Measurements from ENCODE around the gene COL18A1.

The COL18A1 gene

DNA sequence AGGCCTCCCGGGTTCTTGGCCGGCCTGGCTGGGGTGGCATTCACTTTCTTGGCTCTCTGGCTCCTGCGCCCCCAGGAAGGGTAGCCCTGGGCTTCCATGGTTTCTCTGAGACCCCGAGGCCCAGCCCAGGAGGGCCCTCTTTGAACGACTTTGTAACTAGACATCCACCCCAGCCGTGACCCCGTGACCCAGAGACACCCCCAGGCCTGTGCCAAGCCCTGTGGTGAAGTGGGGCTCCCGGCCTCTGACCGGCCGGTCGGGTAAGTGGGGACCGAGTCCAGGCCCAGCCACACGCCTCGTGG lies 64.0 kb downstream of the COL18A1 start:
- DNase-seq (ENCODE audit: low read depth), result no peak

DNA sequence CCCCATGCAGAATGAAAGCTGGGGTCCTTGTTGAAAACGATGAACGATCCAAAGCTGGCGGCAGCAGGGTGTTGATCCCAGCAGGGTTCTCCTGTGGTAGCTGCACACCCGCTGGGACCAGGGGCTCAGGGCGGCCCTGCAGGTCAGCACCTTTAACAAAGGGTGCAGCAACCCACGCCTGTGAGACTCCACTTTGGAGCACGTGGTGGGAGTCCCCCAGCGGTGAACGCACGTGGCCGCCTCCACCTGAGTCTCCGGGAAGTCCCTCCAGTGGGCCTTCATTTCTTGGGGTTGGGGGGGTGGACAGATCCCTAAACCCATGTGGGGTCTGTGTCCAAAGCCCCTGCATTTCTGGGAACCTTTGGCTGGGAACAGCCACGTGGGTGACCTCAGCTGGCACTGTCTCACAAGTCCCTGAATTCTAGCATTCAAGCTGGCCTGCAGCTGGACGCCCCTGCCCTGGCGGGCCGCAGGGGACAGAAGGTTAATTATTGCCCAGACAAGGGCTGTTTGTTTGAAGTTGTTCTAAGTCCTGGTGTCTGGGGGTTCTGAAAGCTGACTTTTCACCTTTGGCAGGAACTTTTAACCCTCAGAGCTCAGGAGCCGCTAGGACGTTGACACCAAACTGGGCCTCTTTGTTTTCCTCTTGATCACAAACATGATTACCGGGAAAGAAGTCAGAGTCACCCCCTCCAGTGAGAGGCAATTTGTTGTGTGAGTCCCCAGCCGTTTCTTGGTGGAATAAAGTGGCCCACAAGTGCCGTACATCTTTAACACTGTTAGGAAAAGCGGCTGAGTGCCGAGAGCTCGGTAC lies 64.5 kb downstream of the COL18A1 start:
- no peak for DNase-seq (ENCODE audit: low read depth)

DNA sequence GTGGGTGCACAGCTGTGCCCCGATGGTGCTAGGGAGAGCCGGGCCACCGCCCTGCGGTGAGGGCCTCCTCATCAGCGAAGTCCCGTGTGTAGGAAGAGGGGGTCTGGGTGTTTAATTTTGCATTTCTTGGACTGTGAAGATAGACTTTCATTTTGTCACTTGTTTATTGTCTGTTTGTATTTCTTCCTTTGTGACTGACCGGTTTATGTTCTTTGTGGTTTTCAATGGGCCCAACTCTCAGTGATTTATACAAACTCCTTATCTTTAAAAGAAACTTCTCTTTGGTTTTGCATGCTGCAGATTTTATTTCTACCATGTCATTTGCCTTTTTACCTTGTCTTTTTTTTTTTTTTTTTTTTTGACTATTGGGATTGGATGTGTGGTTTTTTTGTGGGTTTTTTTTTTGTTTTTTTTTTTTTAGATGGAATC lies 65.1 kb downstream of the COL18A1 start:
- DNase-seq (ENCODE audit: low read depth), result no peak

DNA sequence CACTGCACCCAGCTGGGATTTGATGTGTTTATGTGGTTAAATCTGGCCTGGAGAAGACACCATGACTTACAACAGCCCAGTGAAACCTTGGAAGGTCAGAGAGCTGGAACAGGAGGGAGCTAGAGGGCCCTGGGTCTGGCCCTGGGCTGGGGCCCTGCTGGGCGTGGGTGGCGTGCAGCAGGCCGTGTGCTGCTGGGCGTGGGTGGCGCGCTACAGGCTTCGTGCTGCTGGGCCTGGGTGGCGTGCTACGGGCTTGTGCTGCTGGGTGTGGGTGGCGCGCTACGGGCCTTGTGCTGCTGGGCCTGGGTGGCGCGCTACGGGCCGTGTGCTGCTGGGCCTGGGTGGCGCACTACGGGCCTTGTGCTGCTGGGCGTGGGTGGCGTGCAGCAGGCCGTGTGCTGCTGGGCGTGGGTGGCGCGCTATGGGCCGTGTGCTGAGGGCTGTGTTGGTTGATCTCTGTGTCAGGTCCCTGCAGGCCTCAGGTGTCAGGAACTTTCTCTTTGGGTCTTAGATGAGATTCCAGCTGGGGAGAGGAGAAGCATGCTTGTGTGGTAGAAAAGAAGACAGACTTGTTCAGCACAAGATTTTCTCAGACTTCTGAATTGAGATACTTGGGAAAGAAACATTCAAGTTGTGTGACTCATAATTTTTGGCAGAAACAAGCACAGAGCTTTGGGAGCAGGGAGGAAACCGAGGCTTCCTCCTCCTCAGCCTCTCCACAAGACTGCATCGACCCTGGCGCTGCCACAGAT lies 66.0 kb downstream of the COL18A1 start:
- DNase-seq (ENCODE audit: low read depth), result peak; percentile 65

DNA sequence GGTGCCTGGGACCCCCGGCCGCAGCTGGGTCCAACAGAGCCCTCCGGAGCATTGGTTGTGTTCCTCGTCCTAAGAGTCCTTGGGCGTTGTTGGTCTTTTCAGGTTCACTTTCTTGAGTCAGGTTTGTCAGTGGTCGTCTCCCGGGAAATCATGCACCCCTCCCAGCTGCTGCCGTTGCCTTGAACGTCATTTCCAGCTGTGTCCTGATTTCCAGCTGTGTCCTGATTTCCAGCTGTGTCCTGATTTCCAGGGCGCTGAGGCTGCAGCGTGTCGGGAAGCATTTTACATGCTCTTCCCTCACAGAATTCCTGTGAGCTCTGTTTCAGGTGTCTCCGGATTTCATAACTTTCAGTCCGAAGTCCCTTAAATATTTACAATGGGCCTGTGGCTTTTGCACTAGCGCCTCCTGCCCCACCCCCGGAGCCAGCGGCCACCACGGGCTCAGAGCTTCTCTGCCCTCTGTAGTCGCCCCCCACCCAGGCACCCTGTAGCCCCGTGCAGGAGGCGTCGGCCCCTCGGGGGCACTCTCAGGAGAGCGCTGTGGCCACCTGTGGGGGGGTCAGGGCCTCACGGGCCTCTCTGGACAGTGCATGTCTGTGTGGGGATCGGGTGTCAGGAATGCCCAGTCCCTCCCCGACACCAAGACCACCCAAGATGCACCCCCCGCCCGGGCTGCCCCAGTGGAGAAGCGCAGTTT lies 66.7 kb downstream of the COL18A1 start:
- DNase-seq (ENCODE audit: low read depth), result no peak

DNA sequence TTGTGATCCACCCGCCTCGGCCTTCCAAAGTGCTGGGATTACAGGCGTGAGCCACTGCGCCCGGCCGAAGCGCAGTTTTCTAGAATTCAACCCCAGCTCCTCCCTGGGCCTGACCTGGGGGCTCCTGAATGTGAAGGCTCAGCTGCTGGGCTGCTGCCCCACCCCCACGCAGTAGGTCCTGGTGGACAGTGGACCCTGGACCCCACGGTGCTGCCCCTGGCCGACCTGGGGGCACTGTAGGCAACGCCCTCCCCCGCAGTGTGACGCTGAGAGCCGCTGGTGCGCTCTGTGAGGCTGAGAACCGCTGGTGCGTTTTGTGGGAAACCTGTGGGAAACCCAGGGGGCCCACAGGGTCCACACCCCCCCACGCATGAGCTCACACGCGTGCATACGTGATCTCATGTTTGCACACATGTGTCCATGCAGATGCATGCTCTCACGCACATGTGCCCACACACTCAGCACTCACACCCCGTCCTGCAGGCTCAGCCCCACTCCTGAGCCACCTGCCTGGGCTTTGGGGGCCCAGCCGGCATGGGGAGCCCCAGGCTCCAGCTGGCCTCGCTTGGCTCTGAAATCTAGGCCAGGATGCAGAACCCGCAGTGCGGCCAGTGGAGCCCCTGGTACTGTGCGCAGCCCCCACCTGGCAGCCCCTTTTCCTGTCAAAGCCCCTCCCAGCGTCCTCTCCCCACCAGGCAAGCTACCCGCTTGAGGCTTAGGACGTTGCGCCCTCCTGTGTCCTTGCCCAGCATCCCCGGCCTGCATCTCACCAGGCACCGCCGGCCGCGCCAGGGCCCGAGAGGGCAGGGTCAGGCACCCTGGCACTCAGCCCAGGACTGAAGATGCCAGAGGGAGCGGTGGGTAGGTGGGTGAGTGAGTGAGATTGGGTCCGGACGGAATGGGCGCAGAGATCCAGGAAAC lies 67.7 kb downstream of the COL18A1 start:
- no peak for DNase-seq (ENCODE audit: low read depth)

DNA sequence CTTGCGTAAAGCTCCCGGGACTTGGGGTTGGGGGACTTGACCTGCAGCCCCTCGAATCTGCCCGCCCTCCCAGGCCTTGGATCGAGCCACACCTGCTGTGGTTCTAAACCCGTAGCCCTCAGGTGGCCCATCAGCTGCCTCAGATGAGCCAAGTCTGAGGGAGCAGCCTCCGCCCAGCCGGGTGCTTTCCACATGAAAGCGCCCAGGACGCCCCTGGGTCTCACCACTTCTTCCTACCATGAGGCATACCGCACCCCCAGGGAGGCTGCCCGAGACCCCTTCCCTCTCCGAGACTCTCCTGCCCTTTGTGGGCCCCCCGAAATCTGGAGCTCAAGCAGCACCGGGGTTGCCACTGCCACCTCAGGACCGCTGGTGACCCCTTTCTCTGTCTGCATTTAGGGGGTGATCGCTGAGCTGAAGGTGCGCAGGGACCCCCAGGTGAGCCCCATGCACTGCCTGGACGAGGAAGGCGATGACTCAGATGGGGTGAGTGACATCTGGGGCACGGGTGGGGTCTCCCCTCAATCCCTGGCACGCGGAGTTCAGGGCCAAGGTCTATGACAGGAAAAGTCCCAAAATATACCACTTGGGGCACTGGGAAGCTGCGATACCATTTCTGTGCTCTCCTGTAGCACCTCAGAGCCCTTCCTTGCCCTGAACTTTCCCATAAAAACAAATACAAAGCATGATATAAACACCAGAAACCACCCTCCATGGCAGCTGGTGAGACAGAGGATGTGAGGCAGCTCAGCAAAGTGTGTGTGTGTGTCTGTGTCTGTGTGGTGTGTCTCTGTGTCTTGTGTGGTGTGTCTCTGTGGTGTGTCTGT lies 68.7 kb downstream of the COL18A1 start:
- no peak for DNase-seq (ENCODE audit: low read depth)

DNA sequence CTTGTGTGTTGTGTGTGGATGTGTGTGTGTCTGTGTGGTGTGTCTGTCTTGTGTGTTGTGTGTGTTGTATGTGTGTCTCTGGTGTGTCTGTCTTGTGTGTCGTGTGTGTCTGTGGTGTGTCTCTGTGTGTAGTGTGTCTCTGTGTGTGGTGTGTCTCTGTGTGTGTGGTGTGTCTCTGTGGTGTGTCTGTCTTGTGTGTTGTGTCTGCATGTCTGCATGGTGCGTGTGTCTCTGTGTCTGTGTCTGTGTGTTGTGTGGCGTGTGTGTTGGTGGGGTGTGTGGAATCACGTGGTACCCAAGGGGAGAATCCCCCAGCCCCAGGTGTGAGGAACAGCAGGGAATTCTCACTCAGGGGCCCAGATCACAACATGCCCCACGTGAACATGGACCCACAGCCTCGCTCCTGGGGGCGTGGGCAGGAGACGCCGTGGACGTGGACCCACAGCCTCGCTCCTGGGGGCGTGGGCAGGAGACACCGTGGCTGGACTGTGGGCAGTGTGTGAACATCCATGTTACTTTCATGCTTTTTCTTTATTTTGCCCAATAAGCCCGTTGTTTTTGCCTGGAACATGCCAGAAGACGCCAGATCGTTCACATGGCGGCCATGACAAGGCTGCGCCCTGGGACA lies 69.5 kb downstream of the COL18A1 start:
- no peak for DNase-seq (ENCODE audit: low read depth)

DNA sequence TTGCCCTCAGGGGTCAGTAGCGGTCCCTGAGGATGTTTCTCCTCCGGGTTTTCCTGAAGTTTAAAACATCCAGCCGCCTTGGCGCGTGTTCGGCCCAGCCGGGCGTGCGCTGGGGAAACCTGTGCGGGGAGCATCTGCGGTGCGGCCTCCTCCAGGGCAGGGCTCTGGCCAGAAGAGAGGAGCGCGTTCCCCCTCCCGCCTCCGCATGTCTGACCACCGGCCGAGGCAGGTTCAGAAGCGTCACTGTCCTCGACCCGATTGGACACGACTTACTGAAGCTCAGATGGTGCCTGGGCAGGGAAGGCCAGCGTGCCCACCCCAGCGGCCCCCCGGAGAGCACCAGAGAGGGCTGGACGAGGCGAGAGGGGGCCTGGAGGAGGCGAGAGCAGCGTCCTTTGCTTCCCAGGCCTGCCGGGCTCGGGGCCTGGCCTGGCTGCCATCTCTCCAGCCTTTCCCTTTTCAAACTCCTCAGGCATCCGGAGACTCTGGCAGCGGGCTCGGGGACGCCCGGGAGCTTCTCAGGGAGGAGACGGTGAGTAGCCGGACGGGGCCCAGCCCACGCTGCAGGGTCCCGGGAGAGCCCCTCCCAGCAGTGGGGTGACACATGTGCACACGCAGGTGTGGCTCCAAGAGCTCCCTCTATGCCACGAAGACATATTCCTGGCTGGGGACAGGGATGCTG lies 70.2 kb downstream of the COL18A1 start:
- no peak for DNase-seq (ENCODE audit: low read depth)

DNA sequence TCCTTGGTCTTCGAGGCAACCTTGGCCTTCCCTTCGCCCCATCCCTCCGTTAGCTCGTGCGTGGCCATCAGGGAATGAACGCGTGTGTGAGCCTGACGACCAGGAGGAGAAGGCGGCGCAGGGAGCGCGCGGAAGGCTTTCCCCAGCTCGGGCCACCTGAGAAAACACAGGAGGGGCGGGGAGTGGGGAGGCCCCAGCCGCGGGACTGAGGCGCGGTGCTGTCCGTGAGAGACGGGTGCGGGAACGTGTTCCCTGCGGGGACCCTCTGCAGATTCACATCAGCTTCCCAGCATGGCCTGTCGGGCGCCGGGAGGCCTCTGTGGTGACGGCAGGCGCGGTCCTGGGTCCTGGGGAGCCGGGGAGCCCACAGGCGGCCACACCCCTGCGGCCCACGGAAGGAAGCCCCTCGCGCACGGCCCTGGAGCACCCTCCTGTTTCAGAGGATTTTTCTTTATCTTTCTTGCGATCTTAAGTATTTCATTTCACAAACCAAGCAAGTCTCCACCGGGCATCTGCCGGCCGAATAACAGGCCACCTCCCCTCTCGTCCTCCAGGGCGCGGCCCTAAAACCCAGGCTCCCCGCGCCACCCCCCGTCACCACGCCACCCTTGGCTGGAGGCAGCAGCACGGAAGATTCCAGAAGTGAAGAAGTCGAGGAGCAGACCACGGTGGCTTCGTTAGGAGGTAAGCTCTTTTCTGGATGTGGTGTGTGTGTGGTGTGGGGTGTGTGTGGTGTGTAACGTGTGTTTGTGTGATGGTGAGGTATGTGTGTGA lies 71.0 kb downstream of the COL18A1 start:
- no peak for DNase-seq (ENCODE audit: low read depth)

DNA sequence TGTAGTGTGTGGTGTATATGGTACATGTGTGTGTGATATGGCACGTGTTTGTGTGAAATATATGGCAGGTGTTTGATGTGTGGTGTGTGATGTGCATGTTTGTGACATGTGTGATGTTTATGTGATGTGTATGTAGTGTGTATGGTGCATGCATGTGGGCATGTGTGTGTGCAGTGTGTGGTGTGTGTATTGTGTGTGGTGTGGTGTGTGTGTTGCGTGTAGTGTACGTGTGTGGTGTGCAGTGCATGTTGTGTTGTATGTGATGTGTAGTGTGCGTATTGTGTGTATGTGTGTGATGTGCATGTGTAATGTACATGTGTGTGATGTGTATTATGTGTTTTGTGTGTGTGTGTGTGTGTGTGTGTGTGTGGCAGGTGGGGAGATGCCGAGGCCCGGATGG lies 71.6 kb downstream of the COL18A1 start:
- DNase-seq (ENCODE audit: low read depth), result no peak

DNA sequence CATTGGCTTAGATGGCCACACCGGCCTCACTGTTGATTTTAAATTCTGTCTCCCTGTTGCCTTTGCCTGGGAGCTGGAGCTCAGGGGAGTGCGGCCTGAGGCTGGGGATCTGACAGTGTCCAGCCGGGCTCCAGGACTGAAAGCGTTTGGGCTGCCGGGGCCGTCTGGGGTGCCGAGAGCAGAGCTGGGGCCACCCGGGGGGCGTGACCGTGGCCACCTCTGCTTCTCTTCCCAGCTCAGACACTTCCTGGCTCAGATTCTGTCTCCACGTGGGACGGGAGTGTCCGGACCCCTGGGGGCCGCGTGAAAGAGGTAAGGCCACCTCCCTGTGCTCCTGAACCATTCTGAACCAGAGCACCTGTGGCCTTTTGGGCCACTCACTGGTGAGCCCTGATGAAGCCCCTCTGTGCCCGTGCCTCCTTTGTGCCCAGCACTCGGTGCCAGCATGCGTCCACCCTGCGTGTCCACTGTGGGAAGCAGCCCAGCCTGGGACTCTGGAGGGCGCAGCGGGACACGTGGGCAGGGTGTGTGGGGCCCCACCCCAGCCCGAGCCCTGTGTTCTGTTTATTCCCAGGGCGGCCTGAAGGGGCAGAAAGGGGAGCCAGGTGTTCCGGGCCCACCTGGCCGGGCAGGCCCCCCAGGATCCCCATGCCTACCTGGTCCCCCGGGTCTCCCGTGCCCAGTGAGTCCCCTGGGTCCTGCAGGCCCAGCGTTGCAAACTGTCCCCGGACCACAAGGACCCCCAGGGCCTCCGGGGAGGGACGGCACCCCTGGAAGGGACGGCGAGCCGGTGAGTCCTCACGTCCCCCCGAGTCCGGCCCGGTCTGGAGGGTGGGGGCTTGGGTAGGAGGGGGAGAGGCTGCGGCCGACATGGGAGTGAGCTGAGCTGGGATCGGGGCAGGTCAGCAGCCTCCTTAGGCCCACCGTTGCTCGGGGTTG lies 72.5 kb downstream of the COL18A1 start:
- no peak for DNase-seq (ENCODE audit: low read depth)

DNA sequence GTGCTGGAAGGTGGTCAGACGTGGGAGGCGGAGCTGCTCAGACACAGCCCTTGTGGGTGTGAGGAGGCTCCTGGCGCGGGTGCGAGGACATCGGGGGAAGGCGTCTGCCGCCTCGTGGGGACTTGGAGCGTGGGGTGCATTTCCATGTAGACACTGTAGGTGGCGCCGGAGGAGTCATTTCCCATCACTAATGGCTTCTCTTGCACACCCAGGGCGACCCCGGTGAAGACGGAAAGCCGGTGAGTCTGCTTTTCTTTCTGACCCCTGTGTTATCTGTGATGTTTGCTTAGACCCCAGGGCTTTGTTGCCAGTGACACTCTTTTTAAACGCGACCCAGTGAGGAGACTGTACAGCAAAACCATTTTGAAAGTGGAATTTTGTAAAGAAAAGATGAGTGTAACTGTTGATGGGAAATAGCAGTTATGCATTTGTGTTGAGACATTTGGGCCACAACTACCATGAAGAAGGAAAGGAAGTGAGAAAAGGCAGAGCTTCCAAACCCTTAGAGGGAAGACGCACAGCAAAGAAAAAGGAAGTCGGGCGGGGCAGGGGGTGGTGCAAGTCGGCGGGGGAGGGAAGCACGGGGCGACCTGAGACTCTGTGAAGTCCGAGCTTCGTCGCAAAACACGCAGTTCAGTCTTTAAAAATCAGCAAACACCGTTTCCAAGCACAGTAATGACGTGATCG lies 73.3 kb downstream of the COL18A1 start:
- peak; percentile 36 for DNase-seq (ENCODE audit: low read depth)

DNA sequence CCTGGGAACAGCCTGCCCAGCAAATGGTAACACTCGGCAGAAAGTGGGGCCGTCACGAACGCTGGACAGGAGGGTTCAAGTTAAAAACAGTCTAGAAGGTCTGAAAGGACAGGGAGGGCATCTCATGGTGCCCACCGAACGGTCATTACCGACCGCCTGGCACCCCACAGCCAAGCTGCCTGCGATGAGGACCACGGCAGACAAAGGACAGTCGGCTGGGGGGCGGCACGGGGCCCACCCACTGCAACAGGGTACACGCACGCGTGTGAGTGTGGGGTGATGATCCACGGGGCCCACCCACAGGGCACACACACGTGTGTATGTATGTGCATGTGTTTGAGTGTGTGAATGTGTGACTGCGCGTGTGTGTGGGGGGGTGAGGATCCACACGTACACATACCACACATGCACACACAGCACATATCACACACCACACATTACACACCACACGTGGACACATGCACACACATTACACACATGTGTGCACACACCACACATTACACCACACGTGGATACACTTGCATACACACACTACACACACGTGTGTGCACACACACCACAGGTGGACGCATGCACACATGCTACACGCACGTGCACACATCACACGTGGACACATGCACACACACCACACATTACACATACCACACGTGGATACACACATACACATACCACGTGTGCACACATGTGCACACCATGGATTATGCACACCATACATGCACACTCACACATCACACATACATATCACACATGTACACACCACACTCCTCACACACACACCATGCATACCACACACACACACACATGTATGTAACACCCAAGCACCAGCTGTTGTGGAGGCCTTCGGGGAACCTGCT lies 74.1 kb downstream of the COL18A1 start:
- DNase-seq (ENCODE audit: low read depth), result no peak

DNA sequence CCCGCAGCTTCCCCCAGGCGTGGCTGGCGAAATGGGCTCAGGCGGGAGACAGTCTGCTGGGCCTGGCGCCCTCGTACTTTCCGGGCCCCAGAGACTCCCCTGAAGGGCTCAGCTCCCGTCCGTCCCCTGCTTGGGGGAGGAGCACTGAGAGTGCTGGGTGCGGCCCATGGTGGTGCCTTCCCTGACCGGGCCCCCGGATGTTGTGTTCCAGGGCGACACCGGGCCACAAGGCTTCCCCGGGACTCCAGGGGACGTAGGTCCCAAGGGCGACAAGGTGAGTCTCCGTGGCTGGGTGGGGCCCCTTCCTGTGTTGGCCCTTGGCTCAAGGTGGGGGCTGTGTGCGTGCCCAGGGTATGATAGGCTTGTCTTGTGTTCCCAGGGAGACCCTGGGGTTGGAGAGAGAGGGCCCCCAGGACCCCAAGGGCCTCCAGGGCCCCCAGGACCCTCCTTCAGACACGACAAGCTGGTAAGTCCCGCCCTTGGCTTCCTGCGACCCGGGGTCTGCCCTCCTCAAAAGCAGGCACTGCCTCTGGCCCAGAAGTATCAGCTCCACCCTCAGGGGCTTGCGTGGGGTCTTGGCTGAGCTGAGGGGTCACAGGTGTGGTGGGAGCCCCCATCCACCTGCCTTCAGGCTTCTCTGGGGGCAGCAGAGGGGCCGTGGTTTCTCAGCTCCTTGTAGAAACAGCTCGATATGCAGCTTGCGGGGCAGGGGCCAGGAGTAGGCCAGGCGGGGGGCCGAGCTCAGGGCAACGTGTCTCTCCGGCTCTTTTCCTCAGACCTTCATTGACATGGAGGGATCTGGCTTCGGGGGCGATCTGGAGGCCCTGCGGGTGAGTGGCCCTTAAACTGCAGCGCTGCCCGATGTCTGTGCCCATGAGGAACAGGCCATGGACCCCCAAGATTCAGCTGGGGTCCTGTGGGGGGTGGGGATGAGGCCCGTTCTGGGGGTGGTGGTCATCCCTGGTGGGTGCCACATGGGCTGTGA lies 75.0 kb downstream of the COL18A1 start:
- DNase-seq (ENCODE audit: low read depth), result no peak
